ENCODE measurements around the gene EYA2. TPM values are rescaled to one million over a fixed set of nuclear protein-coding genes. Genes with fewer than 3 reads are reported as not detected.

EYA2 gene
- total and polyA plus RNA-seq, 2 donors (not counting 3 experiments of a cell fraction or from before 2014, with no cell fraction given), result not detected

DNA sequence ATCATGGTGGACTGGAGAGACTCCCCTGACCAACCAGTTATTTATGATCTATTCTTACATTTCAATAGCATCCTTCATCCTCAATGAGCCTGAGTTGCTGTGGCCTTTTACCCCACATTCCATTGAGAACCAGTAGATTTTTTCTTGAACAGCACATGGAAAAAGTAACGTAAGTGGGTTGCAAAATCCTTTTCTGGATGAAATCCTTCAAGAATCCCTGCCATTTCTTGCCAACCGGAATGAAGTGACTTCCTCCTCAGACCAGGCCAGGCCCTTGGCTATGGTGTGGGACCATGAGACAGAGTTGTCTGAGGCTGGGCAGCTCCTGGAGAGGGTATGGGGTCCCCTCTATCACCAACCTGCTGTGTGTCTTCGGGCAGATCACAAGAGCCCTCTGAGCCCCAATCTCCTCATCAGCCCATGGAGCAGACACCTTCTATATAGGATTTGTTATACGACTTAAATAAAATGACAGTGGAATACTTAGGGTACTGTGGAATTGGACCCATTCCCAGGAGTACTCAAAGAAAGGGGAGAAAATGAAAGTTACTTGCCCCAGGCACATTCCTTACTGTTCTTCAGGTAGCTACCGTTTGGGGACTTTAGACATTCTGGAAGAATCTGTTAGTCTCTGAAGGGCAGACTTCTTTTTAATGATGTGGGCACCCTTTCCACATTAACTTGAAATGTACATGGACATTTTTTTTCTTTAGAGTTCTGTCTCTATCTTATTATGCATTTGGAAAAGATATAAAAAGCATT lies 10.9 kb downstream of the EYA2 start:
- H2AFZ ChIP-seq (ENCODE audit: low read depth, low read length), result no peak overlapping the region
- no peak for FAIRE-seq
- TF ChIP-seq CTCF (IDR thresholded peaks at IDR 0.05; ENCODE audit: extremely low read depth in 1 of 2, insufficient read depth in 1 of 2, low read depth in 1 of 2, low read length in 2 of 2), result no peak
- no peak for TF ChIP-seq POLR2A (IDR thresholded peaks at IDR 0.05; ENCODE audit: low read depth, low read length)
- no peak for TF ChIP-seq JUN (IDR thresholded peaks at IDR 0.05; ENCODE audit: borderline replicate concordance, insufficient read depth, insufficient read length, low read depth)
- TF ChIP-seq GATA2 (IDR thresholded peaks at IDR 0.05; ENCODE audit: insufficient read depth, insufficient read length, low read depth, low read length), result no peak
- TF ChIP-seq, protein P1, sequence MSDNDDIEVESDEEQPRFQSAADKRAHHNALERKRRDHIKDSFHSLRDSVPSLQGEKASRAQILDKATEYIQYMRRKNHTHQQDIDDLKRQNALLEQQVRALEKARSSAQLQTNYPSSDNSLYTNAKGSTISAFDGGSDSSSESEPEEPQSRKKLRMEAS (IDR thresholded peaks at IDR 0.05; ENCODE audit: insufficient read depth, insufficient read length), result no peak
- no peak for TF ChIP-seq EZH2 (IDR thresholded peaks at IDR 0.05; ENCODE audit: borderline replicate concordance, low read depth, low read length, severe bottlenecking)
- no peak for TF ChIP-seq MYC (IDR thresholded peaks at IDR 0.05; ENCODE audit: low read depth, low read length)
- no peak for TF ChIP-seq POLR2AphosphoS5 (IDR thresholded peaks at IDR 0.05; ENCODE audit: insufficient read depth, low read depth, low read length)
- no peak for TF ChIP-seq FOS (IDR thresholded peaks at IDR 0.05; ENCODE audit: borderline replicate concordance, insufficient read depth, low read length)
- H3K9me1 ChIP-seq (replicated peaks; ENCODE audit: control insufficient read depth, extremely low read depth, insufficient read depth, low read length), result no peaks in the 10 kb centered on the region
- H3K36me3 ChIP-seq (ENCODE audit: control insufficient read depth in 2 of 2, extremely low read depth in 1 of 2, insufficient read depth in 2 of 2, low read length in 2 of 2), result no peaks in the 10 kb centered on the region
- ChIA-PET CTCF (no interaction called here), POLR2A (no interaction called here)
- H3K4me2 ChIP-seq (ENCODE audit: insufficient read depth, low read length), result no peak overlapping the region
- no peaks in the 10 kb centered on the region for H3K9me3 ChIP-seq (replicated peaks; ENCODE audit: control insufficient read depth, insufficient read depth, low read length)
- no peak for DNase-seq (ENCODE audit: low read depth, low spot score)
- H3K4me3 ChIP-seq (replicated peaks in 1 of 3; ENCODE audit: insufficient read depth in 1 of 3, low read depth in 1 of 3, low read length in 3 of 3), result no peak overlapping the region
- no peak overlapping the region for H3K27ac ChIP-seq (ENCODE audit: insufficient read depth, low read depth, low read length)
- dilution Hi-C loops (cut with MboI; ENCODE audit: extremely low pct_ligation_motif_present, low sequenced_read_pairs), result no loop called here
- BruUV-seq (replicated peaks), result no TSS peak
- H3K9ac ChIP-seq (replicated peaks; ENCODE audit: extremely low read depth, insufficient read depth, low read length), result no peak overlapping the region
- intact Hi-C loops (cut with micrococcal nuclease), result no loop called here
- no peaks in the 10 kb centered on the region for H4K20me1 ChIP-seq (replicated peaks; ENCODE audit: control insufficient read depth, extremely low read depth, insufficient read depth, low read length)
- no peaks in the 10 kb centered on the region for H3K4me1 ChIP-seq (ENCODE audit: control insufficient read depth, extremely low read depth, insufficient read depth, low read length)
- no peaks in the 10 kb centered on the region for H3K79me2 ChIP-seq (ENCODE audit: control insufficient read depth, insufficient read depth, low read length)
- no peaks in the 10 kb centered on the region for H3K27me3 ChIP-seq (ENCODE audit: control insufficient read depth in 2 of 2, insufficient read depth in 2 of 2, low read length in 2 of 2)

All from endothelial cell of umbilical vein (primary cell).